ENCODE data around the gene SSBP2. TPM values are rescaled to one million over a fixed set of nuclear protein-coding genes. Genes with fewer than 3 reads are reported as not detected.

SSBP2 gene
- total RNA-seq, 2 donors from 2014 or later = 12.5 to 18.3 TPM

DNA sequence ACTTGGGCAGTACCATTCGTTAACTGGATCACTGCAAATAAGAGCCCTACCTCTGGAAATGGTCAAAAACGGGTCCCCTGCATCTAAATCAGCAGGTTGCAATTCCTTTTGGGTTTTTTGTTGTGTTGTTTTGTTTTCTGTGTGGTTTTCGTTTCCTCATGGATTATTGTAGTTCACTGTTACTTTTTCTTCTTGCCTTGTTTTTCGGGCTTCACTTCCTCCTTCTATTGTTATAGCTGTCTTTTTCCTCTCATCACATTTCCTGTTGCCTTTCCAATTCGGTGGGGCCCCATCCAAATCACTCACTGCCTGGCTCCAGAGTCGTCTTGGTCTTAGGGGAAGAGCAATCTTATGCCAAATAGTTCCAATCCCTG is 8.7 kb upstream of the SSBP2 start:
- Mint-ChIP-seq H3K4me1 (no peaks in the 10 kb centered on the region), H3K9me3 (no peaks in the 10 kb centered on the region), H3K27me3 (no peaks in the 10 kb centered on the region), H3K27ac (no peak overlapping the region), H3K4me3 (no peak overlapping the region), H3K36me3 (ENCODE audit: low read depth) (no peaks in the 10 kb centered on the region)
- no peak for ATAC-seq (replicated peaks)

DNA sequence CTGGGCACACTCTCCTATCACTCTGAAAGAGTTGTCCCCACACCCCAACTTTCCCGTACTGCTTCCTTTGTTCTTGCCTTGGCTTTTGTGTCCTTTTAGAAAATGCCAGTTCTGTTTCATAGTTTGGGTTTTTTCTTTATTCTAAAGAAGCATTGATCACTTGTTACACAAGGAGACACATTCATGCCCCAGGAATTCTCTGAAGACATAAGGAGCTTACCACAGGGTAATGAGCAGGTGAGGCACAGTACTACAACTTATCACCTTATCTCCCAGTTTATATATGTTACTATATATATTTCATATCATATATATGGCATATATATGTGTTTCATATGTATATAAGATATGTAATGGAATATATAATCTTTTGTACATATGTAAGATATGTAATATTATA is 6.5 kb upstream of the SSBP2 start:
- no peak overlapping the region for H3K27ac Mint-ChIP-seq
- H3K9me3 Mint-ChIP-seq = no peaks in the 10 kb centered on the region
- no peaks in the 10 kb centered on the region for H3K27me3 Mint-ChIP-seq
- no peak for ATAC-seq (replicated peaks)
- H3K36me3 Mint-ChIP-seq (ENCODE audit: low read depth) = no peaks in the 10 kb centered on the region
- H3K4me1 Mint-ChIP-seq = no peaks in the 10 kb centered on the region
- no peak overlapping the region for H3K4me3 Mint-ChIP-seq

DNA sequence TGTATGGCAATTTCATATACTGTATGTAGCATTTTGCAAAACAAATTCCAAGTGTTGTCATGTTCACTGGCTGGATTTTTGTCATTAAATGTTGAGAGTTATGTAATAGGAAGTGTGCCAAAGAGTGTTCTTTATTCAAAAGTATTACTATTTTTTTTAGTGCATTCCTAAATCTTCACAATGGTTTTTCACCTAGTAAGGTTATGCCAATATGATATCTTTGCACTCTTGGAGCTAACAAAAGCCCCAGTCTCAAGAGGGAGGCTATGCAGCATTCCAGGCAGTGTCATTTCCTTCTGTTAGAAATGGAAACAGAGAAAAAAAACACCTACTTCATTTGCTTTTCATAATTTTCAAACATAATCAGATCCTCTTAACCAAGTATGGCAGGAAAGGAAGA is 5.1 kb upstream of the SSBP2 start:
- Mint-ChIP-seq H3K9me3 (no peaks in the 10 kb centered on the region), H3K27ac (no peak overlapping the region), H3K27me3 (no peaks in the 10 kb centered on the region), H3K4me1 (no peaks in the 10 kb centered on the region), H3K36me3 (ENCODE audit: low read depth) (no peaks in the 10 kb centered on the region), H3K4me3 (no peak overlapping the region)
- ATAC-seq (replicated peaks) = no peak

DNA sequence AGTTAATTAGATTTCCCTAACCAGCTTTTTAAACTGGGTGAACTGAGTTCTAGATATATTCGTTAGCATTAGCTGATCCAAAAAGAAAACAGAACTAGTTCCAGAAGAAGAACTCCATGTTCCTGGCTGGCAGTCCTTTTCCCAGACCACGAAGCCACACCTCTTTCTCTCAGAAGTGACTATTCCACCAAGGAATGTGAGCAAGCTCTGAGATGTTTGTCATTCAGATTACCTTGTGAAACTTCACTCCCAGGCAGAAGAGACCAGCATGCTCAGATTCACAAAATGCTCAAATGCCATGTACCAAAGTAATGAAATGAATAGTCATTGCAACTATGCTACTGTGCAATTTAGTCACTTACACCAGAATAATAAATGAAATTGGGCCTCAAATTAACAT is 4.4 kb upstream of the SSBP2 start:
- Mint-ChIP-seq H3K27ac (no peak overlapping the region), H3K27me3 (no peaks in the 10 kb centered on the region), H3K9me3 (no peaks in the 10 kb centered on the region), H3K4me1 (no peaks in the 10 kb centered on the region), H3K36me3 (ENCODE audit: low read depth) (no peaks in the 10 kb centered on the region), H3K4me3 (no peak overlapping the region)
- no peak for ATAC-seq (replicated peaks)

DNA sequence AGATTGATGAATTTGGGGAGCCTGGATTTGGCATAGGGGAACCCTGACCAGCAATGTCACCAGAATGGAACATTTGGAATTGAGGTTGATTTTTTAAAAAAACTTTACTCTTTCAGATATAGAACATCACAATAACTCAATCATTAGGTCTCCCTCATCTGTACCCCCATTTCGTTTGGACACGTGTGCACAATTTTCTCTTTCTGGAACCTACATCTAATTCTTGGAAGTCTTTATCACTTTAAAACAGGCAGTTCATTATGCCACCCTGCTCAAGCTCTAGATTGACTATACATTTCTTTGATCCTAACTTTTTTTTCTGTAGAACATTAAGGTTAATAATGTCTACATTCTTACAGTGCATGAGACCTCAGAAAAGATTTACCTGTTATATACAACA is 3.7 kb upstream of the SSBP2 start:
- H3K4me3 Mint-ChIP-seq = no peak overlapping the region
- H3K9me3 Mint-ChIP-seq = no peaks in the 10 kb centered on the region
- H3K36me3 Mint-ChIP-seq (ENCODE audit: low read depth) = no peaks in the 10 kb centered on the region
- no peaks in the 10 kb centered on the region for H3K27me3 Mint-ChIP-seq
- no peak overlapping the region for H3K27ac Mint-ChIP-seq
- no peaks in the 10 kb centered on the region for H3K4me1 Mint-ChIP-seq
- ATAC-seq (replicated peaks) = no peak

DNA sequence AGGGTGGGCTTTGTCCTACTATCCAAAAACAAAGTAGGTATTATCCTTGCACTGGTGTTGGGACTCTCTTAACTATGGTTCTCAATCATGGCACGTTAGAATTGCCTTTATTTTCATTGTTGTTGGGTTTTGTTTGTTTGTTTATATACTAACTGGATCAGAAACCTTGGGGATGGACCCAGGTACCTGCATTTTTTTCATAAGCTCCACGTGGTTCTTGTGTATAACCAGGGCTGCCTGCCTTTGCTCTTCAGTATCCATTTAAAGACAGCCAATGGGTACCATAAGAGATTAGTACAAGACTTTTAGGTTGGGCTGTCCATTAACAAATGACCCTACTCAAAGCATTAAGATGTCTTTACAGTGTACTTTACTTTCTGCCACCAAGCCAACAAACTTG is 2.5 kb upstream of the SSBP2 start:
- Mint-ChIP-seq H3K36me3 (ENCODE audit: low read depth) (no peaks in the 10 kb centered on the region), H3K4me3 (no peak overlapping the region), H3K27ac (no peak overlapping the region), H3K27me3 (no peaks in the 10 kb centered on the region), H3K9me3 (no peaks in the 10 kb centered on the region), H3K4me1 (peaks cover 5% of the 10 kb centered on the region)
- no peak for ATAC-seq (replicated peaks)

DNA sequence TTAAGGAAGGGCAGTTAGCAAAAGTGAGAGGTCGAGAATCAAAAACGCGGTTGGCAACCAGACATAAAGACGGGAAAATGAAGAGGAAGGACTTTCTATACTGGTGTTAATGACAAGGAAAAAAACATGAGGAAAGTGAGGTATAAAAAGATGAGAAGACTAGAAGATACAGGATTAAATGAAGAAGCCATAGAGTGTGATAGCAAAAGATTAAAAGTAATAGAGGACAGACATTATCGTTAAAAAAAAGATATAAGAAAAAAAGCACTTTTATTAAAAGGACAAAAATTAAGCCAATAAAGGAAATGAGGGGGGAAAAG is 1.7 kb upstream of the SSBP2 start:
- Mint-ChIP-seq H3K9me3 (no peaks in the 10 kb centered on the region), H3K36me3 (ENCODE audit: low read depth) (no peaks in the 10 kb centered on the region), H3K27ac (no peak overlapping the region), H3K4me3 (no peak overlapping the region), H3K4me1 (peaks cover 5% of the 10 kb centered on the region), H3K27me3 (no peaks in the 10 kb centered on the region)
- no peak for ATAC-seq (replicated peaks)

DNA sequence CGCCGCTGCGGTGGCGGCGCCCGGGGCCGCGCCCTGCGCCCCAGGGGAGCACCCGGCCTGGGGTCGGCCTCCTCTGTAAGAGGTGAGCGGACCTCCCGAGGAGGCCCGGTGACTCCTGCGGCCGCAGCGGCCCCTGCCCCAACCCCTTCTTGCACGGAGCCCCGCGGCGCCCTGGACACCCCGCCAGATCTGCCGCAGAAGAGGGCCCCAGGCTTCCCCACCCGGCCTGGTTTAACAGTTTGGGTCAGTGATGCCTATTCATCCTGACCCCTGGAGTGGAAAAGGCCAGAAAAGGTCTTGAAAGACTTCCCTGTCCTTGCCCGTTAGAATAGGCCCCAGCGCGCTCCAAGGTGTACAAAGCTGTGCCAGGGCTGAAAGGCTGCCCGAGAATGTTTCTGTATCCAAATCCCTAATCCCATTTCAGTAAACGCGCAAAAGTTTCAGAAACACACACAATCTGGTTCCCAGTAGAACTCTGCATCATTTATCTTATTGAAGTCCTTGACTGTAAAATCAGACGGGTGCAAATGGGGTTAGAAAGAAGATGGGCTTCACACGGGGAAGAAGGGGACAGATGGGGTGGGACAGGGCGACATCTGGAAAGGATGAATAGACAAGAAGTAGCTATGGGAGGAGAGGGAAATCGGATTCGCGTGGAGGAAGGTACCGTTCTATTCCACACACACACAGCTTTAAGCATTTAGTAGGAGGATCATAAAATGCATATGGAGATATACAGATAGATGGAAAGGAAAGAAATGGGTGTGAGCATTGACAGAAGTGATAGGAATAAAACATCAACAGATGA is 1.1 kb upstream of the SSBP2 start:
- Mint-ChIP-seq H3K4me1 (peaks cover 5% of the 10 kb centered on the region), H3K36me3 (ENCODE audit: low read depth) (no peaks in the 10 kb centered on the region), H3K27ac (no peak overlapping the region), H3K27me3 (no peaks in the 10 kb centered on the region), H3K9me3 (no peaks in the 10 kb centered on the region), H3K4me3 (peak overlapping the region; percentile 80)
- ATAC-seq (replicated peaks) = no peak

DNA sequence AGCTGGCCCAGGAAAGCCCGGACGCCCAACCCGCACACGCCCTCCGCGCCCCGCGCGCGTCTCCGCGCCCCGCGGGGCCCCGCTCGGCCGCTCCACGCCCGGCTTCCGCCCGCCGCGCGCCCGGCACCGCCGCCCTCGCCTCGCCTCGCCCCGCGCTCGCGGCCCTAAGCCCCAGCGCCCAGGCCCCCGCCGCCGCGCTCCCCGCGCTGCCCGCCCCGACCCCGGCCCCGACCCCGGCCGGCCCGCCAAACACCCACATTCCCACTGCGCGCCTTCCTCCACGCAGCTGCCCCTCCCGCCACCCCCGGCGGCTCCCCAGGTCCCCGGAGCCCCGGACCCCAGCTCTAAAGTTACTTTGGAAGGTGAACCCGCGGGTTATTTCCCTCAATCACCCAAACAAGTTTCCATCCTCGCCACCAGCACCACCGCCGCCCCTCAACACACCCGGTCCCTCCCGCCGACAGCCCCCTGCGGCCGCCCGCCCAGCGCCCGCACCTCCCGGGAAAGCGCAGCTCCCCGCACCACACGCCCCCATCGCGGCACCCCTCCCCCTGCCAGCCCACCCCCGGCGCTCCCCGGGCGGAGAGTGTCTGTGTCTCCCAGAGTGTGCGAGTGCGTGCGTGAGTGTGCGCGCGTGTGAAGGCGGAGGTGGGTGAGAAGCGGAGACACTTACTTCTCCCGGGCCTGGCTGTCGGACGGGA is 439 bp downstream of the SSBP2 start:
- H3K9me3 Mint-ChIP-seq = no peaks in the 10 kb centered on the region
- peaks cover 5% of the 10 kb centered on the region for H3K4me1 Mint-ChIP-seq
- peak overlapping the region; percentile 80 for H3K4me3 Mint-ChIP-seq
- no peaks in the 10 kb centered on the region for H3K27me3 Mint-ChIP-seq
- peak; percentile 13 for ATAC-seq (replicated peaks)
- H3K27ac Mint-ChIP-seq = peak overlapping the region; percentile 85
- H3K36me3 Mint-ChIP-seq (ENCODE audit: low read depth) = no peaks in the 10 kb centered on the region

DNA sequence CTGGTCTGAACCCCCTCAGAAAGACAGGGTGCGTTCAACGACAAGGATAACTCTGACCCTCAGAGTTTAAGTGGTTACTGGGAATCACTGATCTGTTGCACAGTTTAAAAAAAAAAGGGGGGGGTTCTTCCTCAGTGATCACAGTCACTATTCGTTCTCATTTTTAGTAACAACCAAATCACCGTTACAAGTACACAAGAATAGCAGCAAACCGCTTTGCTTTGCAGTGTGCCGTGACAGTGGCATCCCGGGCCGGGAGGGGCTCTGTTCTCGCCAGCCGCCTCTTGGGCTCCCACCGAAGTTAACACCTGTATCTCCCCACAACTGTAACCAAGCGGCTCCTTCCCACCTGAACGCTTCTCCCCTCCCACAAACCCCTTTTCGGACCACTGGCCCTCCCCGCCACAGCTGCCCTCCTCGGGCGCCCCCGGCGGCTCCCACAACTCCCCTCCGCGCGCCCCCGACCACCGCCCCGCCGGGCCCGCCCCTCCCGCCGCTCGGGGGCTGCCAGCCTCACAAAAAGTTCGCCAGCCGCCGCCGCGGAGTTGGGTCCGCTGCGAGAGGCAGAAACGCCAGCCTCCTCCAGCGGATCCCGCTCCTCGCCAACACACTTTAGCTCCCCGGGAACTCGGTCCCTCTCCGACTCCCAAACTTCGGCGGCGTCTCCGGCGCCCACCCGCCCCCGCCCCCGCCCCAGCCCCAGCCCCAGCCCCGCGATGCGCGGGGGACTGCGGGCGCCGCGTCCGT is 1.2 kb downstream of the SSBP2 start:
- Mint-ChIP-seq H3K9me3 (no peaks in the 10 kb centered on the region), H3K27me3 (no peaks in the 10 kb centered on the region), H3K4me3 (peak overlapping the region; percentile 80), H3K27ac (peak overlapping the region; percentile 79), H3K4me1 (peaks cover 5% of the 10 kb centered on the region), H3K36me3 (ENCODE audit: low read depth) (no peaks in the 10 kb centered on the region)
- peak; percentile 5 for ATAC-seq (replicated peaks)

DNA sequence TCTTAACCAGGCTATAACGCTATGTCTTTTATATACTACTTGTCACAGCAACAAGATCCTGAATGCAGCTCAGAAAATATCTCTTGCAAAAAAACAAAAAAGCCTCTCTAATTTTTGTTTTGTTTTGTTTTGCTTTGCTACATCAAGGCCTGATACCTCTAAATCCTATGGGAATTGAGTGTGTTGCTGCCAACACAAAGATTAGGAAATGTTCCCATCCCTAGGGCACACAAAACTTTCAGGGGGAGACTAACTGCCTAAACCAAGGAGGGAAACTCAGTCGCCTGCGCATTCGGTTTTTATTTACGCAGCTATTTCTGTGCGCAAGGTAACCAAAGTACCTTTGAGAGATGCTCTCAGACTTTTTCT is 1.7 kb downstream of the SSBP2 start:
- no peak for ATAC-seq (replicated peaks)
- H3K4me1 Mint-ChIP-seq = peaks cover 5% of the 10 kb centered on the region
- peak overlapping the region; percentile 79 for H3K27ac Mint-ChIP-seq
- H3K4me3 Mint-ChIP-seq = peak overlapping the region; percentile 80
- H3K9me3 Mint-ChIP-seq = no peaks in the 10 kb centered on the region
- H3K27me3 Mint-ChIP-seq = no peaks in the 10 kb centered on the region
- H3K36me3 Mint-ChIP-seq (ENCODE audit: low read depth) = no peaks in the 10 kb centered on the region

DNA sequence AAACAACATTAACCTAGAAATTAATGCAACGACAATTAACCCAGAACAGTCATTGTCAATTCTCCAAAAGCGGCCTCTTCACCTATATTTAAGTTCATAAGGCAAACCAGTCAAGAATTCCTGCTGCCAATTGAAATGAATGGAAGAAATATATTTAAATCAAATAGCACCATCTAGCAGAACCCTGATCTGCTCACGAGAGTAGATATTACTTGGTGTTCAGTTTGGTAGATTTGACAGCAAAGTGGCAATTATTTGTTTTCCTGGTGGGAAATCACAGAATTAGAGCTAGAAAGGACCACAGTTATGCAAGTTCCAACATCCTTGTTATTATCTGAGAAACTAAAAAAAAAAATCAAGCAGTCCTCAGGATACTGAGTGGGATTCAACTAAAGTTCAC is 2.3 kb downstream of the SSBP2 start:
- H3K36me3 Mint-ChIP-seq (ENCODE audit: low read depth) = no peaks in the 10 kb centered on the region
- no peak overlapping the region for H3K27ac Mint-ChIP-seq
- peak overlapping the region; percentile 80 for H3K4me3 Mint-ChIP-seq

DNA sequence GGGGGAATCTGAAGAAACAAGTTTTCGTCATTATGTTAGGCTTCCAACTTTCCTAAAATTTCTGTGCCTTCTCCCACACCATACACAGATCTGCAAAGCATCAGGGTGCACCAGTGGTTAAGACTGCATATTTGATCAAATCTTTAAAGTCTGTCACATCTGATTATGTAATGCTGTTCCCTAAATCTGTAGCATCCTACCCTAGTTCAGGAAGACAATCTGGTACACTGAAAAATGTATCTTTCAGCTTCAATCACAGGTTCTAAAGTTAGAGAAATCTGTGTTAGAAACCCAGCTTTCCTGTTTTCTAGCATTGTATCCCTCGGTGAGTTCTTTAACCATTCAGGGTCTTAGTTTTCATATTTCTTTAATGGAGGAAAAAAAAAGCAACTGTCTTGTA is 3.9 kb downstream of the SSBP2 start:
- H3K4me3 Mint-ChIP-seq = no peak overlapping the region
- no peak overlapping the region for H3K27ac Mint-ChIP-seq
- no peak for ATAC-seq (replicated peaks)
- no peaks in the 10 kb centered on the region for H3K27me3 Mint-ChIP-seq
- H3K4me1 Mint-ChIP-seq = peaks cover 5% of the 10 kb centered on the region
- H3K9me3 Mint-ChIP-seq = no peaks in the 10 kb centered on the region
- no peaks in the 10 kb centered on the region for H3K36me3 Mint-ChIP-seq (ENCODE audit: low read depth)

More for the DNA sequence above, 2.3 kb downstream of the SSBP2 start:
- Mint-ChIP-seq H3K27me3 (no peaks in the 10 kb centered on the region), H3K4me1 (peaks cover 5% of the 10 kb centered on the region), H3K9me3 (no peaks in the 10 kb centered on the region)
- no peak for ATAC-seq (replicated peaks)

DNA sequence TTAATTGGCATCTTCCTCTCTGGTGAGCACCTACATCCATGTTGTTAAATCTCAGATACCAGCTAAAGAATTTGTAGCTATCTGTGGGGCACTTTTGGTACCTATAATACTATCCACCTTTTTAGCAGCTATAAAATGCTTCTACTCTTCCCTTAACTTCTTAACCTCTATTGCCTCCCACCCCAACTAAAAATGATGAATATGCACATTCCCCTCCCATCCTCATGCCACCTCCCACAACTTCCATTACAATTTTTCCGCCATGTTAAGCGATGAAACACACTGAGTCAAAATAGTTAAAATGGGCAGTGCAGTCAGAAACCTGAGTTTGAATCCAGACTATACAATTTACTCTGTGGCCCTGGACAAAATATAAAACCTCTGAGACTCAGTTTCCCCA is 10.1 kb downstream of the SSBP2 start:
- Mint-ChIP-seq H3K27ac (no peak overlapping the region), H3K36me3 (ENCODE audit: low read depth) (no peaks in the 10 kb centered on the region), H3K4me3 (no peak overlapping the region)

DNA sequence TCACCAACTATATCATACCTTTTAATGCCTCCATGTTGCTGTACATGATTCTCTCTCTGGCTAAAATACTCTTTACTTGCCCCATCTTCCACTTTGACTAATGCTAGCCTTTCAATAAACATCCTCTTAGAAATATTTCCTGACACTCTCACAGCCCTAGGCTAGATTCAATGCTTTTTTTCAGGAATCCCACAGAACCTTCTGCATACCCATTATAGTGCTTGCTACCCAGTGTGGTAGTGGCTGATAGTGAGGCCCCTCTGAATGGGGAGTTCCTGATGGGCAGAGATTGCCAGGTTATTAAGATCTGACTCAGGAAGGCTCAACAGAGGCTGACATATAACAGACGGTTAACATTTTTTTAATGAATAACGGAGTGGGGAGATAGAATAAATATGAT is 11.6 kb downstream of the SSBP2 start:
- no peak overlapping the region for H3K27ac Mint-ChIP-seq
- ATAC-seq (replicated peaks) = no peak
- H3K9me3 Mint-ChIP-seq = no peaks in the 10 kb centered on the region
- H3K36me3 Mint-ChIP-seq (ENCODE audit: low read depth) = no peaks in the 10 kb centered on the region
- peaks cover 15% of the 10 kb centered on the region for H3K4me1 Mint-ChIP-seq
- H3K27me3 Mint-ChIP-seq = no peaks in the 10 kb centered on the region
- no peak overlapping the region for H3K4me3 Mint-ChIP-seq

More for the DNA sequence above, 10.1 kb downstream of the SSBP2 start:
- H3K4me1 Mint-ChIP-seq = peaks cover 13% of the 10 kb centered on the region
- no peaks in the 10 kb centered on the region for H3K27me3 Mint-ChIP-seq
- ATAC-seq (replicated peaks) = no peak
- no peaks in the 10 kb centered on the region for H3K9me3 Mint-ChIP-seq

Measured in activated T-helper 17 cell treated with anti-CD3 and anti-CD28 coated beads, Interleukin-2, amount 50 U/mL, for 72 hours (primary cell).